Measurements from ENCODE around the gene UPK3BL1.
"Not testable (repeated sequence)": the region's sequence is repeated elsewhere in the genome, so short reads cannot be mapped to it uniquely, and the experiment has no call there.

DNA sequence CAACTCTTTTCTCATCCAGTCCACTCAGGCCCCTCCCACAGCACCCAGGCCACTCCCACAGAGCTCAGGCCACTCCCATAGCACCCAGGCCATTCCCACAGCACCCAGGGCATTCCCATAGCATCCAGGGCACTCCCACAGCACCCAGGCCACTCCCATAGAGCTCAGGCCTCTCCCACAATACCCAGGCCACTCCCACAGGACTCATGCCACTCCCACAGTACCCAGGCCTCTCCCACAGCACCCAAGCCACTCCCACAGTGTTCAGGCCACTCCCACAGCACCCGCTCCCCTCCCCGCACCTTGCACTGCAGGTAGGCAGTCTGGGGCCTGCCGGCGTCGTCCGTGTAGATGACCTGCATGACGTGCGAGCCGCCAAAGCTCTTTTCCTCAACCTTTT, 52.7 kb downstream of the UPK3BL1 start:
- not testable (repeated sequence) for TF ChIP-seq EZH2 (IDR thresholded peaks at IDR 0.05); POLR2AphosphoS5 (IDR thresholded peaks at IDR 0.05; ENCODE audit: borderline replicate concordance, low read depth, low read length); FOXP2 (optimal IDR thresholded peaks at IDR 0.05; ENCODE audit: control extremely low read depth, extremely low read length, insufficient read depth)
